ENCODE measurements around the gene CDKAL1. TPM values are rescaled to one million over a fixed set of nuclear protein-coding genes. Genes with fewer than 3 reads are reported as not detected.

Gene CDKAL1
- total RNA-seq, 1 experiment from 2014 or later: 11.8 TPM

DNA sequence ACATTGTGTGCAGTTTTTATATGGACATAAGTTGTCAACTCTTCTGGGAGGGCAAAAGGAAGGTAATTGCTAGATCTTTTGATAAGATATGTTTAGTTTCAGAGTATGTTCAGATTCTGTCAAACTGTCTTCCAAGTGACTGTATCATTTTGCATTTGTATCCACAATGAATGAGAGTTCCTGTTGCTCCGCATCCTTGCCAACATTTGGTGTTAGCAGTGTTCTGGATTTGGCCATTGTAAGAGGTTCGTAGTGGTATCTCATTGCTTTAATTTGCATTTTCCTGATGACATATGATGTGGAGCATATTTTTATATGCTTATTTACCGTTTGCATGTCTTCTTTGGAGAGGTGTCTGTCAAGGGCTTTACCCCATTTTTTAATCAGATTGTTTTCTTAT is 150.2 kb downstream of the CDKAL1 start:
- Mint-ChIP-seq H3K4me1 (ENCODE audit: insufficient read depth, unreplicated experiment) (peaks cover 8% of the 10 kb centered on the region), H3K36me3 (ENCODE audit: insufficient read depth, unreplicated experiment) (peaks cover 6% of the 10 kb centered on the region), H3K27ac (ENCODE audit: low read depth, unreplicated experiment) (no peak overlapping the region), H3K27me3 (ENCODE audit: insufficient read depth, unreplicated experiment) (no peaks in the 10 kb centered on the region), H3K4me3 (ENCODE audit: unreplicated experiment) (no peak overlapping the region), H3K9me3 (ENCODE audit: unreplicated experiment) (no peaks in the 10 kb centered on the region)
- no peak for DNase-seq (ENCODE audit: unreplicated experiment)
- intact Hi-C loops (cut with micrococcal nuclease): no loop called here
- POLR2A ChIA-PET: no interaction called here
- CTCF ChIA-PET: no interaction called here
- TF ChIP-seq, protein P1, sequence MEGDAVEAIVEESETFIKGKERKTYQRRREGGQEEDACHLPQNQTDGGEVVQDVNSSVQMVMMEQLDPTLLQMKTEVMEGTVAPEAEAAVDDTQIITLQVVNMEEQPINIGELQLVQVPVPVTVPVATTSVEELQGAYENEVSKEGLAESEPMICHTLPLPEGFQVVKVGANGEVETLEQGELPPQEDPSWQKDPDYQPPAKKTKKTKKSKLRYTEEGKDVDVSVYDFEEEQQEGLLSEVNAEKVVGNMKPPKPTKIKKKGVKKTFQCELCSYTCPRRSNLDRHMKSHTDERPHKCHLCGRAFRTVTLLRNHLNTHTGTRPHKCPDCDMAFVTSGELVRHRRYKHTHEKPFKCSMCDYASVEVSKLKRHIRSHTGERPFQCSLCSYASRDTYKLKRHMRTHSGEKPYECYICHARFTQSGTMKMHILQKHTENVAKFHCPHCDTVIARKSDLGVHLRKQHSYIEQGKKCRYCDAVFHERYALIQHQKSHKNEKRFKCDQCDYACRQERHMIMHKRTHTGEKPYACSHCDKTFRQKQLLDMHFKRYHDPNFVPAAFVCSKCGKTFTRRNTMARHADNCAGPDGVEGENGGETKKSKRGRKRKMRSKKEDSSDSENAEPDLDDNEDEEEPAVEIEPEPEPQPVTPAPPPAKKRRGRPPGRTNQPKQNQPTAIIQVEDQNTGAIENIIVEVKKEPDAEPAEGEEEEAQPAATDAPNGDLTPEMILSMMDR (IDR thresholded peaks at IDR 0.05; ENCODE audit: unreplicated experiment): no peak
- no TSS peak for BruUV-seq (replicated peaks)

- Mint-ChIP-seq H3K4me3 (ENCODE audit: unreplicated experiment) (no peak overlapping the region), H3K27ac (ENCODE audit: low read depth, unreplicated experiment) (no peak overlapping the region), H3K4me1 (ENCODE audit: insufficient read depth, unreplicated experiment) (peaks cover 8% of the 10 kb centered on the region), H3K36me3 (ENCODE audit: insufficient read depth, unreplicated experiment) (peaks cover 6% of the 10 kb centered on the region), H3K9me3 (ENCODE audit: unreplicated experiment) (no peaks in the 10 kb centered on the region), H3K27me3 (ENCODE audit: insufficient read depth, unreplicated experiment) (no peaks in the 10 kb centered on the region)
- TF ChIP-seq, protein P1 (IDR thresholded peaks at IDR 0.05; ENCODE audit: unreplicated experiment): no peak
- ChIA-PET CTCF (interaction anchor here (0.6 kb wide), 2 partner anchors 14 to 125 kb away, joined by 4 to 5 read pairs; no protein-coding TSS in a partner anchor), POLR2A (interaction anchor here (1.1 kb wide), 1 partner anchor 8 kb away, joined by 3 read pairs; no protein-coding TSS in a partner anchor)
- intact Hi-C loops (cut with micrococcal nuclease): no loop called here
- no TSS peak for BruUV-seq (replicated peaks)
- no peak for DNase-seq (ENCODE audit: unreplicated experiment)
These were observed 151.9 kb downstream of the CDKAL1 start for GRCh38 chr6:20686142-20686541.

DNA sequence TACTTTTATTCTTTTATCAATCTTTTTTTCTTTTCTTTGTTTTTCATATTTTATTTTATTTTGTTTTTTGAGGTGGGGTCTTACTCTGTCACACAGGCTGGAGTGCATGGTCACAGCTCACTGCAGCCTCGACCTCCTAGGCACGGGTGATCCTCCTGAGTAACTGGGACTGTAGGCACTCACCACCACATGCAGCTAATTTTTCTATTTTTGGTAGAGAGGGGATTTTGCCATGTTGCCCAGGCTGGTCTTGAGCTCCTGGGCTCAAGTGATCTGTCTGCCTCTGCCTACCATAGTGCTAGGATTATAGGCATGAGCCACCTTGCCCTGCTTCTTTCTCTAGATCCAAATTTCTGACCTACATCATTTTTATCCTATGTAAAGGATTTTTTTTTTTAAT is 153.2 kb downstream of the CDKAL1 start:
- peaks cover 8% of the 10 kb centered on the region for H3K4me1 Mint-ChIP-seq (ENCODE audit: insufficient read depth, unreplicated experiment)
- ChIA-PET CTCF (interaction anchor here (0.6 to 1.1 kb wide), 3 partner anchors 9 to 413 kb away, joined by 3 to 4 read pairs (median 3); no protein-coding TSS in a partner anchor), POLR2A (no interaction called here)
- no peak for DNase-seq (ENCODE audit: unreplicated experiment)
- no TSS peak for BruUV-seq (replicated peaks)
- H3K27me3 Mint-ChIP-seq (ENCODE audit: insufficient read depth, unreplicated experiment): no peaks in the 10 kb centered on the region
- no peak overlapping the region for H3K27ac Mint-ChIP-seq (ENCODE audit: low read depth, unreplicated experiment)
- intact Hi-C loops (cut with micrococcal nuclease): no loop called here
- H3K9me3 Mint-ChIP-seq (ENCODE audit: unreplicated experiment): no peaks in the 10 kb centered on the region
- H3K4me3 Mint-ChIP-seq (ENCODE audit: unreplicated experiment): no peak overlapping the region
- peaks cover 6% of the 10 kb centered on the region for H3K36me3 Mint-ChIP-seq (ENCODE audit: insufficient read depth, unreplicated experiment)
- TF ChIP-seq, protein P1 (IDR thresholded peaks at IDR 0.05; ENCODE audit: unreplicated experiment): no peak

DNA sequence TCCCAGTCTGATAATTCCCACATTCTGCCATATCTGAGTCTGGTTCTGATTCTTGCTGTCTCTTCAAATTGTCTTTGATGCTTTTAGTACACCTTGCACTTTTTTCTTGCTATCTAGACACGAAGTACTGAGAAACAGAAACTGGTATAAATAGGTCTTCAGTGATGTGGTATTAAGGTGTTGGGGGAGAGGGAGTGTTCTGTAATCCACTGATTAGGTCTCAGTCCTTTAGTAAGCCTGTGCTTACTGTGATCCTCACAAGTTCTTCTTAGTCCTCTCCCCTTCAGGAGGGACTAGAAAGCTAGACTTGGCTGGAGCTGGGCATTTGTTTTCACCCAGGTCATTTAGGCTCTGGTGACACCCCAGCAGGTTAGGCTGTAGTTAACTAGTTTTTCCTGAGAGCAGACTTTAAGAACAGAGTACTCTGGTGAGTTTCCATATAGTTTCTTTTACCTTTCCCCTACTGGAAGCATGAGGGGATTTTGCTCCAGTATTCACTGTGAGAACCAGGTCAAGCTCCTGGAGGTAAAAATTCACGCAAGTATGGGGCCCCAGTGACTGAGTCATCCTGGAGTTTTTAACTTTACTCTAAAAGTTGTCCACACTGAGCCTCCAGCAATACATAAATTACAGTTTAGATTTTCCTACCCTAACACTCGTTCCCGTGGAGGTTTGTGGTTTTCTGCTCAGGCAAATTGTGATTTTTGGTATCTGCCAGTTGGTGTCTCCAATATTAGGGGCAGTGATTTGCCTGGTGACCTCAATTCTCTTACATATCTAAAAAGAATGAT is 154.6 kb downstream of the CDKAL1 start:
- Mint-ChIP-seq H3K27me3 (ENCODE audit: insufficient read depth, unreplicated experiment) (no peaks in the 10 kb centered on the region), H3K4me3 (ENCODE audit: unreplicated experiment) (no peak overlapping the region), H3K9me3 (ENCODE audit: unreplicated experiment) (no peaks in the 10 kb centered on the region), H3K27ac (ENCODE audit: low read depth, unreplicated experiment) (no peak overlapping the region), H3K4me1 (ENCODE audit: insufficient read depth, unreplicated experiment) (peaks cover 8% of the 10 kb centered on the region), H3K36me3 (ENCODE audit: insufficient read depth, unreplicated experiment) (peaks cover 6% of the 10 kb centered on the region)
- CTCF ChIA-PET: no interaction called here
- no TSS peak for BruUV-seq (replicated peaks)
- POLR2A ChIA-PET: no interaction called here
- peak; percentile 23 for DNase-seq (ENCODE audit: unreplicated experiment)
- intact Hi-C loops (cut with micrococcal nuclease): no loop called here
- TF ChIP-seq, protein P1 (IDR thresholded peaks at IDR 0.05; ENCODE audit: unreplicated experiment): no peak
